Ureter (tissue), 1 donor: ENCODE measurements around the gene ZBTB21. TPM values are rescaled to one million over a fixed set of nuclear protein-coding genes. Genes with fewer than 3 reads are reported as not detected.

ENCODE experiments used
- DNase-seq: peaks from one replicate; pipeline ENCODE4 v3.0.0-alpha.2; 2020; ENCODE audit warnings: low spot score
- total RNA-seq: library from RNA; stranded (reverse); gene quantifications from one replicate; pipeline ENCODE4 v1.2.4, GENCODE V29; 2023
- donor health status: DM: yes; HTN: yes; CAD: no.

Gene ZBTB21
- 24.5 TPM for total RNA-seq

- DNase-seq, result peak; percentile 99
Observed at GRCh38 chr21:42009831-42010506, at the start of gene ZBTB21. Gene ZBTB21 (minus strand): TSS chr21:42010360. CDS start chr21:41994095, 16,265 bp downstream.

- no peak for DNase-seq
Observed at GRCh38 chr21:42059721-42060120, 49.6 kb upstream of the ZBTB21 start.

- DNase-seq, result no peak
Observed at GRCh38 chr21:42059141-42059540, 49.0 kb upstream of the ZBTB21 start.

- no peak for DNase-seq
Observed at GRCh38 chr21:42058631-42059111, 48.5 kb upstream of the ZBTB21 start.

DNA sequence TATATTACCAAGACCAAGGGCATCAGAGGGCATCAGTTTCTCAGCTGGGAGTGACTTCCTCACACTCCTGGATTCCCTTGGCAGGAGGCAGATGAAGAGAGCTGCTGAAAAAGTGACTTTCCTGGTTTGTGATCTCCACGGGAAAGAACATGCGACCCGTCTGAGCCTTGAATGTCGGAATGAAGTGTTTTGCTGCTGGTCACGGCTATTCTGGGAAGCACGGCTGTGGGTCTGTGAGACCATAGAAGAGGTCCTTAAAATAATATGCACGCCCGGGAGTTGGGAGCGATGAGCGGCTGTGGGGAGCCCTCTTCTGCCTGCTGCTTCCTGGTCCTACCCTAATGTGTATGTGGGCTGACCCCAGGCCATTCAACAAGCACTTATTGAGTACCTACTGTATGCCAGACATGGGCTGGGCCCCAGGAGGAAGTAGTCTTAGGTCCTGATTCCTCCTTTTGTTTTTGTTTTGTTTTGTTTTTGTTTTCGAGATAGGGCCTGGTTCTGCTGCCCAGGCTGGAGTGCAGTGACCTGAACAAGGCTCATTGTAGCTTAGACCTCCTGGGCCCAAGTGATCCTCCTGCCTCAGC lies 47.8 kb upstream of the ZBTB21 start:
- DNase-seq, result no peak

DNA sequence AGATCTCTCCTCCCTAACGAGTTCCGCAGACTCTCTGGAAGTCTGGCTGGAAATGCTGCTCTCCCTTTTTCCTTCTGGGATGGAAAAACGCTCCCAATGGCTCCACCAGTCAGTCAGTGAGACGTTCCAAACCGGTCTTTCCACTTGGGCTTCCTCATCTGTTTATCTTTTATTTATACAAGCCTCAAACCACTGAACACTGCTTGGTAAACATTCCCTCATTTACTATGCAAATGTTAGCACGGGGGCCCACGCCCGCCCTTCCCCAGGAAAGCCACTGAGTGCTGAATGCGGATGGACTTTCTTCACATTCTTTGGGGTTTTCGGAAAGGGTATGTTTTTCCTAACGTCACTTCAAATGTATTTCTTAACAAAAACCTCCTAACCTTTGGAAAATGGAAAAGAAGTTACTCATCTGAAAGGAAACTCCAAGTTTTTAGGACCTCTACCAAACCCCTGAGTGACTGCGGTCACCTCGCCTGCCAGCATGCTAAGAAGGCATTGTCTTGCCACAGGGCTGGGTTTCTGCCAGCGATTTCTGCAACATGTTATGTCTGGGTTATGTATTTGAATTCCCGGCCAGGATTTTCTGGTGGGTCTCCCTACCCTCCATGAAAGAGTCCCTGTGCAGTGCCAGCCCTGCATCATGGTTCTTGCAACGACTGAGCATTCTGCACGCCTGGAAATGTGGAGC lies 47.0 kb upstream of the ZBTB21 start:
- DNase-seq, result peak; percentile 74

DNA sequence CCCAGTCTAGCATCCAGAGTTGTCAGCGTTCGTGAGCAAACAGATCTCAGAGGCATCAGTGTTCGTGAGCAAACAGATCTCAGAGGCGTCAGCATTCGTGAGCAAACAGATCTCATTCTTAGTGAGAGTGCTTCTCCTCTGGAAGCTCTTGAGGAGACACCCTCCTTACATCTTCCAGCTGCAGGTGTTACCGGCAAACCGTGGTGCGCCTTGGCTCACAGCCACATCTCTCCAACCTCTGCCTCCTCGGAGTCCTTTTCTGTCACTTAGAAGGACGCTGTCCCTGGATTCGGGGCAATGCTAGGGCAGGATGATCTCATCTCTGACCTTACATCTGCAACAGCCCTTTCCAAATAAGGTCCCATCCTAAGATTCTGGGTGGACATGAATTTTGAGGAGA lies 46.3 kb upstream of the ZBTB21 start:
- DNase-seq, result no peak

GRCh38 chr21:42055425-42055824 lies 45.3 kb upstream of the ZBTB21 start:
- no peak for DNase-seq

GRCh38 chr21:42051788-42052187 lies 41.6 kb upstream of the ZBTB21 start:
- DNase-seq, result no peak

GRCh38 chr21:42049578-42050430 lies 39.6 kb upstream of the ZBTB21 start:
- DNase-seq, result no peak

- no peak for DNase-seq
Observed at GRCh38 chr21:42048870-42049577, 38.9 kb upstream of the ZBTB21 start.

GRCh38 chr21:42047821-42048613 lies 37.9 kb upstream of the ZBTB21 start:
- no peak for DNase-seq

GRCh38 chr21:42044871-42045495 lies 34.8 kb upstream of the ZBTB21 start:
- no peak for DNase-seq

GRCh38 chr21:42043961-42044360 lies 33.8 kb upstream of the ZBTB21 start:
- DNase-seq, result no peak

- DNase-seq, result no peak
Observed at GRCh38 chr21:42043201-42043895, 33.2 kb upstream of the ZBTB21 start.

DNA sequence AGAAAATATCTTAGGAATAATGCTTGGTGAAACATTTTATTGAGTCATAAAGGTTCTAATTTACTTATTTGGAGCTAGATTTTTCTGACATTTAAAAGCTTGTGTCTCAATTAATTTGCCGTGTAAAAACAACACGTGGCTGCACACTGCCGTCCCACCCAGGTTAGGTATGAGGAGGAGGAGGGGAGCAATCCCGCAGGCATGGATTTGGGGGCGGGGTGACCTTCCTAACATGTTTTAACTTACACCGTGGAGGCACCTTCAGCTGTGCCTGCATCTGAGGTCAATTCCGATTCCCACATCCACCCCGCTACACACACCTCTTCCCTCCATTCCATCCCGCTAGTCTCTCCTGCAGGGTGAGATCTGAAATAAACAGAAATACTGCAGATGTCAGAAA lies 32.5 kb upstream of the ZBTB21 start:
- DNase-seq, result no peak

- no peak for DNase-seq
Observed at GRCh38 chr21:42041711-42042110, 31.6 kb upstream of the ZBTB21 start.

GRCh38 chr21:42041246-42041645 lies 31.1 kb upstream of the ZBTB21 start:
- DNase-seq, result no peak

- DNase-seq, result no peak
Observed at GRCh38 chr21:42040411-42041180, 30.4 kb upstream of the ZBTB21 start.
